Right renal cortex interstitium (tissue), 3 donors: ENCODE measurements around the gene CLMP. TPM values are rescaled to one million over a fixed set of nuclear protein-coding genes. Genes with fewer than 3 reads are reported as not detected.
"Not testable (repeated sequence)": the region's sequence is repeated elsewhere in the genome, so short reads cannot be mapped to it uniquely, and the experiment has no call there.

Source experiments
- DNase-seq, 3 donors: peaks; one replicate each; pipeline ENCODE4 v3.0.0-alpha.2; 2013; ENCODE audit warnings: low read depth in 3 of 3, low spot score in 2 of 3
- polyA plus RNA-seq, 3 donors: library from polyadenylated mRNA; unstranded; fragments of 120-200 nt; gene quantifications; one replicate each; pipeline ENCODE4 v1.2.1, GENCODE V29; 2013; ENCODE audit not compliant: insufficient read length in 3 of 3

CLMP gene
- polyA plus RNA-seq, 3 donors = 34.5 to 39.4 (median 38.4) TPM

GRCh38 chr11:123061403-123062157 lies 133.5 kb downstream of the CLMP start, which contains the start of gene HSPA8:
Gene HSPA8 (minus strand): TSS chr11:123062136. CDS start chr11:123061324, 812 bp downstream.
- no peak for DNase-seq

- DNase-seq = no peak
These were observed 134.6 kb downstream of the CLMP start for GRCh38 chr11:123060277-123061000.

GRCh38 chr11:123059041-123059920 lies 135.8 kb downstream of the CLMP start:
- DNase-seq = not testable (repeated sequence)

GRCh38 chr11:123057661-123058305 lies 137.3 kb downstream of the CLMP start:
- no peak for DNase-seq

- DNase-seq = no peak
These were observed 138.1 kb downstream of the CLMP start for GRCh38 chr11:123056835-123057491.

GRCh38 chr11:123055191-123055901 lies 139.7 kb downstream of the CLMP start:
- DNase-seq = no peak

- peak in 1 of 3 donors; percentile 62 for DNase-seq
These were observed 140.6 kb downstream of the CLMP start for GRCh38 chr11:123054301-123055065.

- no peak for DNase-seq
These were observed 141.9 kb downstream of the CLMP start for GRCh38 chr11:123052901-123053721.

- no peak for DNase-seq
These were observed 143.4 kb downstream of the CLMP start for GRCh38 chr11:123051634-123052033.

GRCh38 chr11:123051146-123051545 lies 143.9 kb downstream of the CLMP start:
- no peak for DNase-seq

GRCh38 chr11:123047947-123048293 lies 147.1 kb downstream of the CLMP start:
- no peak for DNase-seq

GRCh38 chr11:123047266-123047946 lies 147.6 kb downstream of the CLMP start:
- DNase-seq = no peak

- no peak for DNase-seq
These were observed 148.4 kb downstream of the CLMP start for GRCh38 chr11:123046473-123047259.

- no peak for DNase-seq
These were observed 149.9 kb downstream of the CLMP start for GRCh38 chr11:123045101-123045500.

GRCh38 chr11:123041185-123041584 lies 153.9 kb downstream of the CLMP start:
- DNase-seq = no peak

GRCh38 chr11:123040111-123040432 lies 155.0 kb downstream of the CLMP start:
- no peak for DNase-seq

GRCh38 chr11:123035831-123036230 lies 159.2 kb downstream of the CLMP start:
- no peak for DNase-seq
